SK-N-MC (cell line): ENCODE data around the gene SMYD3.

Experiments
- EZH2 ChIP-seq: fragments of 200-600 bp; sonication (generic); IDR thresholded peaks from one replicate; pipeline ENCODE4 v1.6.1; 2017; ENCODE audit warnings: antibody characterized with exemption
- FOXP2 ChIP-seq: optimal IDR thresholded peaks from 2 replicates; pipeline ENCODE3; 2011; ENCODE audit warnings: mild to moderate bottlenecking, moderate library complexity; ENCODE audit not compliant: insufficient read depth; ENCODE audit errors: extremely low read length, control extremely low read depth
- POLR2AphosphoS5 ChIP-seq: IDR thresholded peaks from 2 replicates; pipeline ENCODE4 v1.6.1; 2012; ENCODE audit warnings: mild to moderate bottlenecking, low read depth, low read length, borderline replicate concordance

DNA sequence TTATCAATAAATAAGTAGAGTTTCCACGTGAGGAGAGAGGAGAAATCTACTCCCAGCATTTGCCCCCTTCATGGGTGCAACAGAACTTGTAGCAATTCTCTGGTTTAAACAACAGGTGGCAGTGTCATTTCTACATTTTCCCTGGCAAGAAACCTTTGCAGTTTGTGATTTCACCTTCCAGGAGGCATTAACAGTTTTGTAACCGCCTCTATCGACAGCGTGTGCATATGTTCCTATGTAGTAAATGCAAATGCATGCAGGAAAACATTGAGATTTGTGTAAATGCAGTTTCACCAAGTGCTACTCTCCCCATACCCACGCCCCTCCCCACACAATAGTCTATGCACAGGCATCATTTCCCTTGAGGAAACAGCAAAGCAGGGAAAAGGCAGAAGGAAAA, 494.7 kb downstream of the SMYD3 start:
- TF ChIP-seq EZH2 (no peak), POLR2AphosphoS5 (no peak), FOXP2 (no peak)
